ENCODE measurements around the gene GTF2F2.

- TF ChIP-seq, protein P1, sequence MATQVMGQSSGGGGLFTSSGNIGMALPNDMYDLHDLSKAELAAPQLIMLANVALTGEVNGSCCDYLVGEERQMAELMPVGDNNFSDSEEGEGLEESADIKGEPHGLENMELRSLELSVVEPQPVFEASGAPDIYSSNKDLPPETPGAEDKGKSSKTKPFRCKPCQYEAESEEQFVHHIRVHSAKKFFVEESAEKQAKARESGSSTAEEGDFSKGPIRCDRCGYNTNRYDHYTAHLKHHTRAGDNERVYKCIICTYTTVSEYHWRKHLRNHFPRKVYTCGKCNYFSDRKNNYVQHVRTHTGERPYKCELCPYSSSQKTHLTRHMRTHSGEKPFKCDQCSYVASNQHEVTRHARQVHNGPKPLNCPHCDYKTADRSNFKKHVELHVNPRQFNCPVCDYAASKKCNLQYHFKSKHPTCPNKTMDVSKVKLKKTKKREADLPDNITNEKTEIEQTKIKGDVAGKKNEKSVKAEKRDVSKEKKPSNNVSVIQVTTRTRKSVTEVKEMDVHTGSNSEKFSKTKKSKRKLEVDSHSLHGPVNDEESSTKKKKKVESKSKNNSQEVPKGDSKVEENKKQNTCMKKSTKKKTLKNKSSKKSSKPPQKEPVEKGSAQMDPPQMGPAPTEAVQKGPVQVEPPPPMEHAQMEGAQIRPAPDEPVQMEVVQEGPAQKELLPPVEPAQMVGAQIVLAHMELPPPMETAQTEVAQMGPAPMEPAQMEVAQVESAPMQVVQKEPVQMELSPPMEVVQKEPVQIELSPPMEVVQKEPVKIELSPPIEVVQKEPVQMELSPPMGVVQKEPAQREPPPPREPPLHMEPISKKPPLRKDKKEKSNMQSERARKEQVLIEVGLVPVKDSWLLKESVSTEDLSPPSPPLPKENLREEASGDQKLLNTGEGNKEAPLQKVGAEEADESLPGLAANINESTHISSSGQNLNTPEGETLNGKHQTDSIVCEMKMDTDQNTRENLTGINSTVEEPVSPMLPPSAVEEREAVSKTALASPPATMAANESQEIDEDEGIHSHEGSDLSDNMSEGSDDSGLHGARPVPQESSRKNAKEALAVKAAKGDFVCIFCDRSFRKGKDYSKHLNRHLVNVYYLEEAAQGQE (IDR thresholded peaks at IDR 0.05; ENCODE audit: unreplicated experiment) = no peak
- TF ChIP-seq CTCF (conservative IDR thresholded peaks at IDR 0.05; ENCODE audit: low read depth in 2 of 2) (no peak), POLR2AphosphoS5 (IDR thresholded peaks at IDR 0.05; ENCODE audit: low read depth) (no peak), EZH2 (IDR thresholded peaks at IDR 0.05; ENCODE audit: low read depth, unreplicated experiment) (no peak), CREB1 (CRISPR knock-in tag; IDR thresholded peaks at IDR 0.05; ENCODE audit: low read depth) (no peak), STAT1 (IDR thresholded peaks at IDR 0.05; ENCODE audit: unreplicated experiment) (no peak), EZH2phosphoT487 (IDR thresholded peaks at IDR 0.05; ENCODE audit: unreplicated experiment) (no peak), JUNB (IDR thresholded peaks at IDR 0.05; ENCODE audit: unreplicated experiment) (no peak), ZNF114 (CRISPR knock-in tag; IDR thresholded peaks at IDR 0.05) (no peak)
- TF ChIP-seq, protein P2, sequence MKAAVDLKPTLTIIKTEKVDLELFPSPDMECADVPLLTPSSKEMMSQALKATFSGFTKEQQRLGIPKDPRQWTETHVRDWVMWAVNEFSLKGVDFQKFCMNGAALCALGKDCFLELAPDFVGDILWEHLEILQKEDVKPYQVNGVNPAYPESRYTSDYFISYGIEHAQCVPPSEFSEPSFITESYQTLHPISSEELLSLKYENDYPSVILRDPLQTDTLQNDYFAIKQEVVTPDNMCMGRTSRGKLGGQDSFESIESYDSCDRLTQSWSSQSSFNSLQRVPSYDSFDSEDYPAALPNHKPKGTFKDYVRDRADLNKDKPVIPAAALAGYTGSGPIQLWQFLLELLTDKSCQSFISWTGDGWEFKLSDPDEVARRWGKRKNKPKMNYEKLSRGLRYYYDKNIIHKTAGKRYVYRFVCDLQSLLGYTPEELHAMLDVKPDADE (IDR thresholded peaks at IDR 0.05) = no peak
Measured at GRCh38 chr13:45232591-45232990, 112.3 kb downstream of the GTF2F2 start.

Data from GM23338 (cell line).